Cardiac fibroblast (primary cell): Measurements from ENCODE around the gene RAB41.
"Not testable (repeated sequence)": the region's sequence is repeated elsewhere in the genome, so short reads cannot be mapped to it uniquely, and the experiment has no call there.

Source experiments
- DNase-seq, 2 donors: peaks; one replicate each; pipeline versions ENCODE4 v3.0.0 to v3.0.0-alpha.2; 2010; ENCODE audit warnings: low read depth in 2 of 2
- H3K4me3 ChIP-seq, 2 donors: replicated peaks in 1 of 2; 1 replicate in 1 of 2; 2 replicates in 1 of 2; pipeline ENCODE4 v1.5.1; 2011; ENCODE audit warnings: low read depth in 2 of 2, low read length in 2 of 2, mild to moderate bottlenecking in 2 of 2, moderate library complexity in 1 of 2
- TF ChIP-seq, protein P1 (sequence below): IDR thresholded peaks from one replicate; pipeline ENCODE4 v1.5.1; 2011; ENCODE audit warnings: low read depth, mild to moderate bottlenecking, low read length, inconsistent platforms

RAB41 gene

DNA sequence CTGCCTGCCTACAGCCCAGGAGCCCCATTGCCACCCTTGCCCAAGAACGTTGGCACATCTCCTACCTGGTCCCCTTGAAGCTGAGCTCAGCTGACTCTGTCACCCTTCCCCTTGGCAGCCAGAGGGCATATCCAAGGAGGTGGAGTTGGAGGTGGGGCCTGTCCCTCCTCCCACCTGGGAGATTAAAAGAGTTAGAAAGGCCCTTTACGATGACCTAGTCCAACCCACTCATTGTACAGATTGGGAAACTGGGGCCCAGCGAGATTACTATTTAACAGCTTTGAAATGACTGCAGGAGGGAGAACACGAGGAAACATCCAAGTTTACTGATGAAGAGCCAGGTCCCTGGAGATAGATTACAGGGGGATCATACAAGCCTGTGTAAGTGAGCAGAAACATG lies 21.9 kb upstream of the RAB41 start, which contains the start of gene P2RY4:
TSS of gene P2RY4 (minus strand) at position 101 of the 400 bp plus-strand sequence. CDS start 580 bp downstream, outside the sequence.
- TF ChIP-seq, protein P1, sequence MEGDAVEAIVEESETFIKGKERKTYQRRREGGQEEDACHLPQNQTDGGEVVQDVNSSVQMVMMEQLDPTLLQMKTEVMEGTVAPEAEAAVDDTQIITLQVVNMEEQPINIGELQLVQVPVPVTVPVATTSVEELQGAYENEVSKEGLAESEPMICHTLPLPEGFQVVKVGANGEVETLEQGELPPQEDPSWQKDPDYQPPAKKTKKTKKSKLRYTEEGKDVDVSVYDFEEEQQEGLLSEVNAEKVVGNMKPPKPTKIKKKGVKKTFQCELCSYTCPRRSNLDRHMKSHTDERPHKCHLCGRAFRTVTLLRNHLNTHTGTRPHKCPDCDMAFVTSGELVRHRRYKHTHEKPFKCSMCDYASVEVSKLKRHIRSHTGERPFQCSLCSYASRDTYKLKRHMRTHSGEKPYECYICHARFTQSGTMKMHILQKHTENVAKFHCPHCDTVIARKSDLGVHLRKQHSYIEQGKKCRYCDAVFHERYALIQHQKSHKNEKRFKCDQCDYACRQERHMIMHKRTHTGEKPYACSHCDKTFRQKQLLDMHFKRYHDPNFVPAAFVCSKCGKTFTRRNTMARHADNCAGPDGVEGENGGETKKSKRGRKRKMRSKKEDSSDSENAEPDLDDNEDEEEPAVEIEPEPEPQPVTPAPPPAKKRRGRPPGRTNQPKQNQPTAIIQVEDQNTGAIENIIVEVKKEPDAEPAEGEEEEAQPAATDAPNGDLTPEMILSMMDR: no peak

DNA sequence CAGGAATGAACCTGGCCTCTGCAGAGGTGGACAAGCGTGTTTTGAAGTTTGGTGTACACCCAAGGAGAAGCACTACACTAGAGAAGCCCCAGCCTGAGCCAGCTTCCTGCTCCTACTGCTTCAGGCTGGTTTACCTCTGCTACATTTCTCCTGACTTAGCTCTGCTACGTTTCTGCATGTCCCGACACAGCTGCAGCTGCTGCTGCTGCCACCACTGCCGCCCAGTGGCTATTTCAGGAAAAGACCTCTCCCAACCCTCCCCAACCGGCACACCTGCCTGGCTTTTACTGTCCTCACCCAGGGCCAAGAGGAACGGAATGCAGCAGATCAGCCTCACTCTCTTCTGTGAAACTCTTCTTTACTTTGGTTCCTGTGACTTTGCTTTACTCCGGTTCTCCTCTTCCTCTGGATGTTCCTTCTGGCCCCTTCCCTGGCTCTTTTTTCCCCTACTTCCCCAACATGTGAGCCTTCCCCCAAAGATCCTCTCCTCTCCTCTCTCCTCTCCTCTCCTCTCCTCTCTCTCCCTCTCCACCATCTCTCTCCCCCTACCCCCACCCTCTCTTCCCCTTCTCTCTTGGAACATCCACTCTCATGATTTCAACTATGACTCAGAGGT lies 18.9 kb upstream of the RAB41 start:
- TF ChIP-seq, protein P1: peak; percentile 66
- DNase-seq: peak; percentile 43 to 51
- H3K4me3 ChIP-seq: no peak overlapping the region

More for the DNA sequence above, 21.9 kb upstream of the RAB41 start, which contains the start of gene P2RY4:
- no peak within 1 kb of the TSS for H3K4me3 ChIP-seq
- no peak for DNase-seq

DNA sequence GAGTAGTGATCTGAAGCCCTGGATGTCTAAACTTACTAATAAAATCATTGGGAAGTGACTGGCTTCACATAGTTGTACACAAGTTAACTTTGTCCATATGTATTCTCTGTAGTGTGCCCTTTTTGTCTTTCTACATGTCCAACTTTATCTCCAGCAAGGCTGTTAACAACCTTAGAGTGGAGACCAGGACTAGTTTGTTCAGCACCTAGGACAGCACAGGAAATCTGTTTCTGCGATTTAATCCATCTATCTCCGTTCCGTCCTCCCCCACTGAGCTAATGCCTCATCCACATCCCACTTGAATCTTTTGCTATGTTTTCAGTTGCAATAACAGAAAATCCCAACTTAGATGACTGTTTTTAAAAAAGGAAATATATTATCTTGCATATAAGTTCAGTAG lies 17.2 kb upstream of the RAB41 start:
- no peak overlapping the region for H3K4me3 ChIP-seq
- TF ChIP-seq, protein P1: no peak
- DNase-seq: peak in 1 of 2 donors; percentile 2

DNA sequence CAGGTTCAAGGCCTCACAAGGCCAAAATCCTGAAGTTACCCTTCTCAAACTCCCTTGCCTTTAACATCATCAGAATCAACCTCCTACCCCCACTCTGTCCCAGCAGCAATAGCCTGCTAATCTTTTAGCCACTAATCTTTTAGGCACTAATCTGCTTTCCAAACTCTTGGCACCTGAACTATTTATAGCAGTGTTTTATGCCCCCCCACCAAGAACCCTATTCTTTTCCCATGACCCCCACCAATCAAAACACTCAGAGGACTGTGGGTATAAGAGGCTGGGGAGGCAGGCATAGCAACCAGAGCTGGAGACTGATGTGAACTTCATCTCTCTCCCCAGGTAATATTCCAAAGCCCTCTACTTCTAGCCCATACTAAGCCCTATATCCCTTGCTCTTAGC lies 13.9 kb upstream of the RAB41 start, which contains the start of gene ARR3:
TSS of gene ARR3 (plus strand) at position 301 of the 400 bp plus-strand sequence. CDS start 1,052 bp downstream, outside the sequence.
- H3K4me3 ChIP-seq: no peak within 1 kb of the TSS
- TF ChIP-seq, protein P1: no peak
- no peak for DNase-seq

DNA sequence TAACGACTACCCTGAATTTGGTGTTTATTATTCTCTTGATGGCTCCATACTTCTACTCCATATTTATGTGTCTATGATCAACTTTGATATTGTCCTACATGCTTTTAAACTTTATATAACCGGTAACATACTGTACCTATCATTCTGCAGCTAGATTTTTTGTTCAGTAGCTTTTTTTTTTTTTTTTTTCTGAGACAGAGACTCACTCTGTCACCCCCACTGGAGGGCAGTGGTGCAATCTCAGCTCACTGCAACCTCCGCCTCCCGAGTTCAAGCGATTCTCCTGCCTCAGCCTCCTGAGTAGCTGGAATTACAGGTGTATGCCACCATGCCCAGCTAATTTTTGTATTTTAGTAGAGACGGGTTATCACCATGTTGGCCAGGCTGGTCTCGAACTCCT lies 7.9 kb upstream of the RAB41 start:
- DNase-seq, H3K4me3 ChIP-seq: not testable (repeated sequence)

DNA sequence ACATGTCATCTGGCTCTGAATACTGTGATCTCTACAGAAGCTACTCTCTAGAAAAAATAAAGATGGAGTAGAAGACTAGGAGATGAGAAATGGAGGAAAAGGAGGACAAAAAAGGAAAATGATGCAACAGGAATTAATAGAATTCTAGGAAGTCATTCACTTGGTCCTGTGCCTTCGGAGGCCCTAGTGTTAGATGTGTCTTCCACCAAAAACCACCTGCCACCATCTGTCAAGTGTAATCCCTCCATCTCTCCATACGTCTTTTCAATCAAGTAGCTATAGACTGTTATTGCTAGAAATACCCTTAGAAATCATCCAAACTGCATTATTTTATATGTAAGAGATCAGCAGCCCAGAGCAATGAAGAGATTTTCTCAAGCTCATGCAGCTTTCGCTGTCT lies 2.9 kb upstream of the RAB41 start:
- no peak overlapping the region for H3K4me3 ChIP-seq
- TF ChIP-seq, protein P1: no peak
- no peak for DNase-seq

- H3K4me3 ChIP-seq: no peak overlapping the region
- no peak for DNase-seq
- TF ChIP-seq, protein P1: no peak
Measured at GRCh38 chrX:70280573-70280972, 1.4 kb upstream of the RAB41 start.
